Astrocyte (in vitro differentiated cells and primary cell): ENCODE measurements around the gene POLR2I. TPM values are rescaled to one million over a fixed set of nuclear protein-coding genes. Genes with fewer than 3 reads are reported as not detected.

Experiments used
- DNase-seq: peaks from one replicate; pipeline ENCODE4 v3.0.0-alpha.2; 2010; ENCODE audit warnings: low read depth
- FAIRE-seq: peaks from 2 replicates; lab custom pipeline; 2011; peaks lifted over from hg19 to GRCh38; lab: Jason Lieb, UNC
- H2AFZ ChIP-seq: 2 replicates; pipeline ENCODE4 v1.6.0; 2012; ENCODE audit warnings: low read depth, low read length, inconsistent platforms
- H3K27ac ChIP-seq: 2 replicates; pipeline ENCODE4 v1.5.1; 2011; ENCODE audit warnings: low read depth, low read length, inconsistent platforms
- H3K27me3 ChIP-seq: 2 replicates; pipeline ENCODE4 v1.6.0; 2011; ENCODE audit warnings: low read length, inconsistent platforms; ENCODE audit not compliant: insufficient read depth
- H3K36me3 ChIP-seq: 2 replicates; pipeline ENCODE4 v1.5.1; 2011; ENCODE audit warnings: low read length, inconsistent platforms; ENCODE audit not compliant: insufficient read depth
- H3K4me1 ChIP-seq: 2 replicates; pipeline ENCODE4 v1.5.1; 2011; ENCODE audit warnings: low read length, inconsistent platforms; ENCODE audit not compliant: insufficient read depth
- H3K4me2 ChIP-seq: 2 replicates; pipeline ENCODE4 v1.6.0; 2012; ENCODE audit warnings: low read length, inconsistent platforms
- H3K4me3 ChIP-seq: 2 replicates; pipeline ENCODE4 v1.5.1; 2011; ENCODE audit warnings: low read depth, mild to moderate bottlenecking, low read length, inconsistent platforms; ENCODE audit not compliant: insufficient read depth
- H3K79me2 ChIP-seq: 2 replicates; pipeline ENCODE4 v1.6.0; 2012; ENCODE audit warnings: mild to moderate bottlenecking, low read length, inconsistent platforms; ENCODE audit not compliant: insufficient read depth
- H3K9ac ChIP-seq: 2 replicates; pipeline ENCODE4 v1.6.0; 2012; ENCODE audit warnings: mild to moderate bottlenecking, low read length, inconsistent platforms
- H3K9me3 ChIP-seq: 2 replicates; pipeline ENCODE4 v1.5.1; 2012; ENCODE audit warnings: low read depth, mild to moderate bottlenecking, low read length, inconsistent platforms; ENCODE audit not compliant: insufficient read depth
- H4K20me1 ChIP-seq: 2 replicates; pipeline ENCODE4 v1.6.0; 2012; ENCODE audit warnings: low read length, inconsistent platforms; ENCODE audit not compliant: insufficient read depth
- H3K27ac Mint-ChIP-seq: one replicate; pipeline ENCODE4 v1.8.0; 2021; ENCODE audit warnings: mild to moderate bottlenecking, mixed read lengths; ENCODE audit not compliant: unreplicated experiment
- H3K27me3 Mint-ChIP-seq: one replicate; pipeline ENCODE4 v1.8.0; 2021; ENCODE audit warnings: low read depth, mixed read lengths; ENCODE audit not compliant: unreplicated experiment
- H3K36me3 Mint-ChIP-seq: one replicate; pipeline ENCODE4 v1.8.0; 2021; ENCODE audit warnings: low read depth, mixed read lengths; ENCODE audit not compliant: unreplicated experiment
- H3K4me1 Mint-ChIP-seq: one replicate; pipeline ENCODE4 v1.8.0; 2021; ENCODE audit warnings: low read depth, mixed read lengths; ENCODE audit not compliant: unreplicated experiment
- H3K4me3 Mint-ChIP-seq: one replicate; pipeline ENCODE4 v1.8.0; 2021; ENCODE audit warnings: mild to moderate bottlenecking, moderate library complexity, mixed read lengths; ENCODE audit not compliant: unreplicated experiment
- H3K9me3 Mint-ChIP-seq: one replicate; pipeline ENCODE4 v1.8.0; 2021; ENCODE audit warnings: mild to moderate bottlenecking, mixed read lengths; ENCODE audit not compliant: unreplicated experiment
- EZH2 ChIP-seq: IDR thresholded peaks from 2 replicates; pipeline ENCODE4 v1.6.1; 2012; ENCODE audit warnings: mild to moderate bottlenecking, low read length, inconsistent platforms; ENCODE audit not compliant: insufficient read depth
- total RNA-seq: library from RNA; stranded (reverse); gene quantifications from 2 replicates; pipeline ENCODE4 v1.2.1, GENCODE V29; 2021
- TF ChIP-seq, protein P1 (sequence below): IDR thresholded peaks from 2 replicates; pipeline ENCODE4 v1.5.1; 2011; ENCODE audit warnings: low read depth, mild to moderate bottlenecking, inconsistent platforms, low read length, moderate library complexity; ENCODE audit not compliant: insufficient read depth

POLR2I gene
- total RNA-seq, 1 donor from 2014 or later = 65.1 TPM

DNA sequence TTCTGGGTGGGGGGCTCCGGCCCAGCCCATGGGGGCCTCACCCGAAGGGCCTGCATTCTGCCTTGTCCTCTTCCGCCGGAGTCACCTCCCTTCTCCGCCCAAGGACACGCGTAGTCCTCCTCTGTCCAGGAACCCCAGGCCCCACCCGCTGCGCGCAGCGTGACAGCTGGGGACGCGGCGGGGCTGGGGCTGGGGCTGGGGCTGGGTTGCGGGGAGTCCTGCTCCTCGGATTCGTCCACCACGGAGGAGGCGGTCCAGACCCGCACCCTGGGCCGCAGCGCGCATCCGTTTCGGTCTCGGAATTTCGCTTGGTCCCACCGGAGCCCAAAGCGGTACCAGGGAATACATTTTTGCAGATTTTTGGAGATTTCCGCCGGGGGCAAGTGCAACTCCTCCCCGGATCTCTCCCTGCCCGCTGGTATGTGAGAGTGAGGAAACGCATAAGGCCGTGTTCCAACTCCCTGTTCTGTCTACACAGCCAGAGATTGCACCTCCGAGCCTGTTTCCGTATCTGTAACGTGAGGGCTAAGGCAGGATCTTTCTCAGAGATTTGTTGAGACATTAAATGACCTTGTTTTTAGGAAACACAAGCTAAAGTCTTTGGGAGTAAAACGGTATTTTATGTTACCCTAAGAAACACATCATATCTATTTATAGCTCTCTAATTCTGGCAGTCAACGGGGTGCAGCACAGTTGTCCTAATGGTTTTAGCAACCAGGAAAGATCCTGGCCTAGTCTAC is 37.8 kb upstream of the POLR2I start, which contains the start of gene COX7A1:
Gene COX7A1 (minus strand): TSS at position 96 of the 740 bp plus-strand sequence. CDS start 40 bp downstream, at position 56.
- Histone ChIP-seq H3K9ac (peak within 1 kb of the TSS; percentile 31), H3K4me3 (peak within 1 kb of the TSS; percentile 10), H3K36me3 (peaks cover 13% of the 10 kb centered on the region), H4K20me1 (peaks cover 38% of the 10 kb centered on the region), H3K27ac (no peak within 1 kb of the TSS), H3K79me2 (peaks cover 3% of the 10 kb centered on the region), H3K4me1 (no peaks in the 10 kb centered on the region), H3K9me3 (no peaks in the 10 kb centered on the region), H3K27me3 (no peaks in the 10 kb centered on the region), H2AFZ (no peak within 1 kb of the TSS), H3K4me2 (peak within 1 kb of the TSS; percentile 52)
- no peak for TF ChIP-seq EZH2
- TF ChIP-seq, protein P1, sequence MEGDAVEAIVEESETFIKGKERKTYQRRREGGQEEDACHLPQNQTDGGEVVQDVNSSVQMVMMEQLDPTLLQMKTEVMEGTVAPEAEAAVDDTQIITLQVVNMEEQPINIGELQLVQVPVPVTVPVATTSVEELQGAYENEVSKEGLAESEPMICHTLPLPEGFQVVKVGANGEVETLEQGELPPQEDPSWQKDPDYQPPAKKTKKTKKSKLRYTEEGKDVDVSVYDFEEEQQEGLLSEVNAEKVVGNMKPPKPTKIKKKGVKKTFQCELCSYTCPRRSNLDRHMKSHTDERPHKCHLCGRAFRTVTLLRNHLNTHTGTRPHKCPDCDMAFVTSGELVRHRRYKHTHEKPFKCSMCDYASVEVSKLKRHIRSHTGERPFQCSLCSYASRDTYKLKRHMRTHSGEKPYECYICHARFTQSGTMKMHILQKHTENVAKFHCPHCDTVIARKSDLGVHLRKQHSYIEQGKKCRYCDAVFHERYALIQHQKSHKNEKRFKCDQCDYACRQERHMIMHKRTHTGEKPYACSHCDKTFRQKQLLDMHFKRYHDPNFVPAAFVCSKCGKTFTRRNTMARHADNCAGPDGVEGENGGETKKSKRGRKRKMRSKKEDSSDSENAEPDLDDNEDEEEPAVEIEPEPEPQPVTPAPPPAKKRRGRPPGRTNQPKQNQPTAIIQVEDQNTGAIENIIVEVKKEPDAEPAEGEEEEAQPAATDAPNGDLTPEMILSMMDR = no peak
- H3K36me3 Mint-ChIP-seq = peaks cover 20% of the 10 kb centered on the region
- peaks cover 14% of the 10 kb centered on the region for H3K4me1 Mint-ChIP-seq
- H3K9me3 Mint-ChIP-seq = no peaks in the 10 kb centered on the region
- no peaks in the 10 kb centered on the region for H3K27me3 Mint-ChIP-seq
- H3K27ac Mint-ChIP-seq = no peak within 1 kb of the TSS
- H3K4me3 Mint-ChIP-seq = no peak within 1 kb of the TSS
- DNase-seq (no peak), FAIRE-seq (no peak)

DNA sequence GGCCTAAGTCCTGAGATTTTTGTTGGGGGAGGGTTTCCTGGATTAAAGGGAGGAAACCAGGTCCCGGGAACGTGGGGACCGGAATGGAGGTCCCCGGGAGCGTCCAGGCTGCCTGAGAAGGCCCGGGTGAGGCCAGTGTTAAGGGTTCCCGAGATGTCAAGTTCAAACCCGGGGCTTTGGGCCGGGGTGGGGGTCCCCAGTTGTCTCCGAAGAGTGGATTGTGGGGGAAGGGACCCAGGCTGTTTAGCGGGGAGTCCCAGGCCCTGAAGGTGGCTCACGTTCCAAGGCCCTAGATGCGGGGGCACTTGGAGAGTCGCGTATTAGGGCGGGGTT is 37.3 kb upstream of the POLR2I start:
- no peaks in the 10 kb centered on the region for H3K4me1 ChIP-seq
- Mint-ChIP-seq H3K36me3 (peaks cover 24% of the 10 kb centered on the region), H3K4me3 (no peak overlapping the region), H3K27me3 (no peaks in the 10 kb centered on the region), H3K27ac (no peak overlapping the region), H3K4me1 (peaks cover 12% of the 10 kb centered on the region), H3K9me3 (no peaks in the 10 kb centered on the region)
- peaks cover 16% of the 10 kb centered on the region for H3K36me3 ChIP-seq
- no peak overlapping the region for H3K27ac ChIP-seq
- no peaks in the 10 kb centered on the region for H3K9me3 ChIP-seq
- H2AFZ ChIP-seq = no peak overlapping the region
- no peak for DNase-seq
- peak overlapping the region; percentile 31 for H3K9ac ChIP-seq
- peak overlapping the region; percentile 52 for H3K4me2 ChIP-seq
- FAIRE-seq = no peak
- no peaks in the 10 kb centered on the region for H3K27me3 ChIP-seq
- peaks cover 41% of the 10 kb centered on the region for H4K20me1 ChIP-seq
- H3K79me2 ChIP-seq = peaks cover 5% of the 10 kb centered on the region
- H3K4me3 ChIP-seq = no peak overlapping the region
- TF ChIP-seq EZH2 = no peak
- TF ChIP-seq, protein P1 = no peak
